GM18505 (cell line): ENCODE results near the gene MX1.

Experiments
- ATAC-seq: cut with Tn5 transposase; IDR thresholded peaks from one replicate; pipeline ENCODE4 v1.9.1; 2021; ENCODE audit not compliant: unreplicated experiment
- POLR2A ChIP-seq: IDR thresholded peaks from 4 replicates; pipeline ENCODE4 v1.6.1; 2011; ENCODE audit warnings: borderline replicate concordance; ENCODE audit not compliant: insufficient read depth, insufficient read length; ENCODE audit errors: extremely low read depth

Gene MX1

GRCh38 chr21:41446586-41446985 is 20.5 kb downstream of the MX1 start:
- ATAC-seq, result no peak
- no peak for TF ChIP-seq POLR2A

GRCh38 chr21:41447356-41447755 is 21.3 kb downstream of the MX1 start:
- TF ChIP-seq POLR2A, result peak; percentile 29
- ATAC-seq, result no peak

- ATAC-seq, result no peak
- peak; percentile 43 for TF ChIP-seq POLR2A
These were observed 23.6 kb downstream of the MX1 start for GRCh38 chr21:41449613-41450012.

GRCh38 chr21:41451753-41452676 is 26.0 kb downstream of the MX1 start:
- peak; percentile 5 for TF ChIP-seq POLR2A
- no peak for ATAC-seq

GRCh38 chr21:41453198-41453597 is 27.2 kb downstream of the MX1 start:
- peak; percentile 9 for TF ChIP-seq POLR2A
- ATAC-seq, result no peak

- ATAC-seq, result no peak
- no peak for TF ChIP-seq POLR2A
These were observed 27.7 kb downstream of the MX1 start for GRCh38 chr21:41453761-41454160.

GRCh38 chr21:41458121-41458520 is 32.1 kb downstream of the MX1 start:
- no peak for TF ChIP-seq POLR2A
- no peak for ATAC-seq

- no peak for ATAC-seq
These were observed 32.5 kb downstream of the MX1 start for GRCh38 chr21:41458559-41458958.

GRCh38 chr21:41459884-41460534 is 34.0 kb downstream of the MX1 start:
- peak; percentile 60 for TF ChIP-seq POLR2A
- ATAC-seq, result no peak

More at GRCh38 chr21:41458559-41458958, 32.5 kb downstream of the MX1 start:
- TF ChIP-seq POLR2A, result no peak

GRCh38 chr21:41460578-41461527 is 34.8 kb downstream of the MX1 start:
- TF ChIP-seq POLR2A, result no peak
- ATAC-seq, result peak; percentile 57

- no peak for TF ChIP-seq POLR2A
- no peak for ATAC-seq
These were observed 39.2 kb downstream of the MX1 start for GRCh38 chr21:41465176-41465781.

GRCh38 chr21:41466024-41466820 is 40.2 kb downstream of the MX1 start:
- TF ChIP-seq POLR2A, result no peak
- ATAC-seq, result no peak
